K562 (cell line): ENCODE data around the gene RAP1GAP2. TPM values are rescaled to one million over a fixed set of nuclear protein-coding genes. Genes with fewer than 3 reads are reported as not detected.

Experiments
- ATAC-seq: fragments of 200-7000 bp; cut with Tn5 transposase; 3 replicates; pipeline ENCODE4 v1.9.1; 2020; ENCODE audit warnings: moderate library complexity
- BruUV-seq: library from RNA; stranded (reverse); fragments of 400-500 nt; replicated peaks from 2 replicates; lab custom pipeline; 2021; lab: Mats Ljungman, UMichigan
- CTCF ChIA-PET: fragments of 300-600 bp; formaldehyde crosslinking; extraction: SDS; loops from one replicate; lab custom pipeline; 2021; ENCODE audit warnings: low intra/inter-chr PET ratio; lab: Yijun Ruan, JAX
- POLR2A ChIA-PET: fragments of 300-600, 350-650 bp; sonication (Branson Sonifier 250); formaldehyde crosslinking; extraction: SDS; loops from one replicate; lab custom pipeline; 2021; ENCODE audit warnings: antibody characterized with exemption, inconsistent platforms; lab: Yijun Ruan, JAX
- DNase-seq, 4 experiments: peaks; one replicate each; pipeline versions ENCODE4 v3.0.0 to v3.0.0-alpha.2; 2011 to 2018; ENCODE audit warnings: low spot score in 3 of 4, mixed read lengths in 3 of 4; ENCODE audit errors: extremely low read depth in 1 of 4
- FAIRE-seq: peaks from 2 replicates; lab custom pipeline; 2011; peaks lifted over from hg19 to GRCh38; lab: Jason Lieb, UNC
- H2AFZ ChIP-seq: 2 replicates; pipeline ENCODE4 v1.6.0; 2011; ENCODE audit warnings: low read depth, low read length, control low read depth, inconsistent platforms
- H3K27ac ChIP-seq: fragments of 200-600 bp; 3 replicates; pipeline ENCODE4 v1.8.0; 2011; ENCODE audit warnings: low read depth, mild to moderate bottlenecking, control low read depth, inconsistent platforms, low read length, moderate library complexity, mixed read lengths; ENCODE audit errors: extremely low read depth
- H3K27me3 ChIP-seq, 2 experiments: fragments of 300-600 bp in 1 of 2; 2 replicates in 1 of 2; 3 replicates in 1 of 2; pipeline versions ENCODE4 v1.6.0 to v1.8.0; 2011; ENCODE audit warnings: inconsistent platforms in 2 of 2, low read length in 2 of 2, mild to moderate bottlenecking in 1 of 2, mixed read lengths in 1 of 2, moderate library complexity in 1 of 2; ENCODE audit not compliant: control insufficient read depth in 2 of 2, insufficient read depth in 2 of 2
- H3K36me3 ChIP-seq: fragments of 300-600 bp; 3 replicates; pipeline ENCODE4 v1.8.0; 2011; ENCODE audit warnings: mild to moderate bottlenecking, low read length, inconsistent platforms; ENCODE audit not compliant: control insufficient read depth, insufficient read depth
- H3K4me1 ChIP-seq, 2 experiments: fragments of 200-600 bp in 1 of 2; replicated peaks in 1 of 2; 2 replicates in 1 of 2; 3 replicates in 1 of 2; pipeline versions ENCODE4 v1.5.1 to v1.8.0; 2011; ENCODE audit warnings: inconsistent platforms in 2 of 2, low read length in 2 of 2, mild to moderate bottlenecking in 1 of 2, mixed read lengths in 1 of 2, moderate library complexity in 1 of 2; ENCODE audit not compliant: control insufficient read depth in 2 of 2, insufficient read depth in 2 of 2
- H3K4me2 ChIP-seq: 2 replicates; pipeline ENCODE4 v1.6.1; 2011; ENCODE audit warnings: low read length, control low read depth, inconsistent platforms, mixed read lengths; ENCODE audit not compliant: insufficient read depth
- H3K4me3 ChIP-seq: fragments of 200-600 bp; sonication (generic), shearing (Covaris generic); 2 replicates; pipeline ENCODE4 v1.5.1; 2016; ENCODE audit warnings: control low read depth, inconsistent platforms
- H3K79me2 ChIP-seq: fragments of 200-600 bp; 3 replicates; pipeline ENCODE4 v1.8.0; 2011; ENCODE audit warnings: low read length, inconsistent platforms; ENCODE audit not compliant: control insufficient read depth, insufficient read depth
- H3K9ac ChIP-seq, 2 experiments: 2 replicates each; pipeline versions ENCODE4 v1.6.0 to v1.6.1; 2011; ENCODE audit warnings: low read depth in 2 of 2, low read length in 2 of 2, control low read depth in 1 of 2, inconsistent platforms in 1 of 2, mild to moderate bottlenecking in 1 of 2, mixed read lengths in 1 of 2; ENCODE audit not compliant: insufficient read depth in 1 of 2
- H3K9me1 ChIP-seq: one replicate; pipeline ENCODE4 v1.6.0; 2011; ENCODE audit warnings: inconsistent platforms, mild to moderate bottlenecking, low read length, moderate library complexity; ENCODE audit not compliant: control insufficient read depth, insufficient read depth
- H3K9me3 ChIP-seq: replicated peaks from 2 replicates; pipeline ENCODE4 v1.5.1; 2011; ENCODE audit warnings: low read depth, low read length, inconsistent platforms; ENCODE audit not compliant: control insufficient read depth, insufficient read depth
- H4K20me1 ChIP-seq: replicated peaks from 2 replicates; pipeline ENCODE4 v1.6.1; 2011; ENCODE audit warnings: low read length, inconsistent platforms, mixed read lengths; ENCODE audit not compliant: control insufficient read depth, insufficient read depth
- CCNT2 ChIP-seq: IDR thresholded peaks from 2 replicates; pipeline ENCODE4 v1.6.1; 2011; ENCODE audit warnings: borderline replicate concordance, low read depth, mild to moderate bottlenecking, moderate library complexity, mixed read lengths, low read length; ENCODE audit not compliant: insufficient read length; ENCODE audit errors: extremely low read depth
- MEF2A ChIP-seq: IDR thresholded peaks from 2 replicates; pipeline ENCODE4 v1.6.1; 2011; ENCODE audit warnings: low read depth, mild to moderate bottlenecking, low read length, moderate library complexity; ENCODE audit not compliant: control insufficient read depth
- NFXL1 ChIP-seq: fragments of 450-650 bp; formaldehyde crosslinking; IDR thresholded peaks from 2 replicates; pipeline ENCODE4 v1.4.0; 2021; ENCODE audit warnings: mild to moderate bottlenecking
- POLR2AphosphoS5 ChIP-seq: IDR thresholded peaks from 2 replicates; pipeline ENCODE4 v1.6.1; 2011; ENCODE audit warnings: mild to moderate bottlenecking, low read depth, low read length, moderate library complexity; ENCODE audit not compliant: control insufficient read depth, insufficient read depth
- RB1 ChIP-seq: fragments of 450-650 bp; IDR thresholded peaks from 2 replicates; pipeline ENCODE4 v1.6.1; 2017; ENCODE audit warnings: low read depth, mild to moderate bottlenecking
- RBM17 ChIP-seq: fragments of 200-400 bp; formaldehyde crosslinking; IDR thresholded peaks from 2 replicates; pipeline ENCODE4 v1.6.1; 2017; ENCODE audit warnings: low read depth, mild to moderate bottlenecking, low read length, borderline replicate concordance
- SAFB ChIP-seq: fragments of 200-400 bp; formaldehyde crosslinking; IDR thresholded peaks from 2 replicates; pipeline ENCODE4 v1.6.1; 2017; ENCODE audit warnings: low read depth, low read length, borderline replicate concordance
- TEAD1 ChIP-seq, 2 experiments: fragments of 450-650 bp in 1 of 2; sonication (generic) in 1 of 2; formaldehyde crosslinking; IDR thresholded peaks; 2 replicates each; pipeline versions ENCODE4 v1.4.0 to v1.8.0; 2020 to 2022; ENCODE audit warnings: mild to moderate bottlenecking in 2 of 2, missing genetic modification reagents in 1 of 2
- WGBS: fragments of 100-300 bp; shearing (Covaris generic); methylation state at CpG from one replicate; pipeline ENCODE4 v1.1.6; 2016; ENCODE audit warnings: low coverage, mixed read lengths; ENCODE audit not compliant: insufficient coverage; ENCODE audit errors: missing lambda C conversion rate; 5-methylcytosine and 5-hydroxymethylcytosine counted together
- in situ Hi-C: fragments of 300-500 bp; cut with MboI; formaldehyde crosslinking; loops from 4 replicates; pipeline ENCODE4 v1.15.0; 2018; ENCODE audit warnings: inconsistent platforms, mixed read lengths
- intact Hi-C: fragments of 100-400 bp; cut with micrococcal nuclease; formaldehyde crosslinking; loops from 2 replicates; pipeline ENCODE4 v1.14.2; 2022
- polyA plus RNA-seq, 8 experiments: library from polyadenylated mRNA; depleted of rRNA in 4 of 8; stranded (reverse) in 5 of 8; unstranded in 3 of 8; fragments of >200 nt; fragmentation: Nextera tagmentation in 2 of 8; fragmentation: Illumina TruSeq in 1 of 8; extraction: Ambion mirVana in 2 of 8; extraction: Trizol in 1 of 8; gene quantifications; 2 replicates each; pipeline versions ENCODE4 v1.2.1 to v1.2.3, GENCODE V29; 2011 to 2014; ENCODE audit warnings: inconsistent platforms in 1 of 8, missing spikeins in 1 of 8
- total RNA-seq, 7 experiments: library from RNA; depleted of rRNA in 6 of 7; stranded (reverse); fragments of >200 nt in 6 of 7; fragmentation: Illumina TruSeq in 2 of 7; extraction: Trizol in 2 of 7; gene quantifications; 2 replicates each; pipeline versions ENCODE4 v1.2.1 to v1.2.3, GENCODE V29; 2011 to 2021; ENCODE audit warnings: low replicate concordance in 1 of 7
- TF ChIP-seq, protein P1 (sequence below): IDR thresholded peaks from 2 replicates; pipeline ENCODE4 v1.6.1; 2014; ENCODE audit warnings: antibody characterized with exemption

RAP1GAP2 gene
- total and polyA plus RNA-seq, 9 of the 15 experiments (the other 6 are each of a cell fraction or from before 2014, with no cell fraction given): 0.01 to 1.3 (median 0.42) TPM; not detected in 1

DNA sequence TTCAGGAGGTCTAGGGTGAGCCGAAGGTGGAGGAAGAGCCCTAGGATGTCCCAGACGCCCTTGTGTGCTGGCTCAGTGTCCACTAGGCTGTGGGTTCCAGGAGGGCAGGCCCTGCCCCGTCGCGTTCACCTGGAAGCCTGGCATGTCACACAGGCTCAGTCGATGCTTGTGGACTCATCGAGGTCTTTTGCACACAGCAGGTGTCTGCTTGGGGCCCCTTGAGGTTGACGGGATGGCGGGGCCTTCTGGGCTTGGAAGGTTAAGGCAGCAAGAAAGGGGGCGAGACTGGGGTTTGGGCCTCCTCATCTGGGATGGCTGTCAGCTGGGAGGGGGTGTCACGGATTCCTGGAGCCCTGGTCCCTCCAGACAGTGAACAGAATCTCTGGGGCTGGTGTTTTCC is 1.9 kb downstream of the RAP1GAP2 start (continued):
- TF ChIP-seq RB1 (no peak), RBM17 (no peak), SAFB (no peak), CCNT2 (no peak), POLR2AphosphoS5 (no peak)
- TF ChIP-seq, all 486 proteins: peak for 0

- no peak for FAIRE-seq
- intact Hi-C loops: no loop called here
Observed at GRCh38 chr17:2798678-2799077, 2.4 kb downstream of the RAP1GAP2 start.

More at GRCh38 chr17:2798678-2799077, 2.4 kb downstream of the RAP1GAP2 start:
- POLR2A ChIA-PET: no interaction called here
- Histone ChIP-seq H3K9me3 (no peaks in the 10 kb centered on the region), H2AFZ (no peak overlapping the region), H4K20me1 (no peaks in the 10 kb centered on the region), H3K4me3 (no peak overlapping the region), H3K4me2 (no peak overlapping the region), H3K9me1 (no peaks in the 10 kb centered on the region), H3K9ac (no peak overlapping the region), H3K36me3 (no peaks in the 10 kb centered on the region), H3K27me3 (peaks cover 13 to 60% of the 10 kb centered on the region in 2 experiments; a peak in 4 of 5 replicates), H3K79me2 (no peaks in the 10 kb centered on the region), H3K27ac (no peak overlapping the region), H3K4me1 (peaks cover 0 to 12% of the 10 kb centered on the region in 2 experiments; a peak in 1 of 5 replicates)
- TF ChIP-seq NFXL1 (CRISPR knock-in tag): no peak
- no peak for TF ChIP-seq MEF2A
- no peak for TF ChIP-seq TEAD1 (CRISPR knock-in tag; IDR thresholded peaks at IDR 0.05)
- TF ChIP-seq, protein P1, sequence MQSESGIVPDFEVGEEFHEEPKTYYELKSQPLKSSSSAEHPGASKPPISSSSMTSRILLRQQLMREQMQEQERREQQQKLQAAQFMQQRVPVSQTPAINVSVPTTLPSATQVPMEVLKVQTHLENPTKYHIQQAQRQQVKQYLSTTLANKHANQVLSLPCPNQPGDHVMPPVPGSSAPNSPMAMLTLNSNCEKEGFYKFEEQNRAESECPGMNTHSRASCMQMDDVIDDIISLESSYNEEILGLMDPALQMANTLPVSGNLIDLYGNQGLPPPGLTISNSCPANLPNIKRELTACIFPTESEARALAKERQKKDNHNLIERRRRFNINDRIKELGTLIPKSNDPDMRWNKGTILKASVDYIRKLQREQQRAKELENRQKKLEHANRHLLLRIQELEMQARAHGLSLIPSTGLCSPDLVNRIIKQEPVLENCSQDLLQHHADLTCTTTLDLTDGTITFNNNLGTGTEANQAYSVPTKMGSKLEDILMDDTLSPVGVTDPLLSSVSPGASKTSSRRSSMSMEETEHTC: no peak
- CTCF ChIA-PET: no interaction called here
- ATAC-seq (peak; percentile 84), DNase-seq (peak; percentile 32 to 72 (median 52))
- 0% methylated on average over 10 of the region's 11 CpGs for WGBS
- no TSS peak for BruUV-seq
- in situ Hi-C loops: no loop called here
